Measurements from ENCODE around the gene WDR43.

DNA sequence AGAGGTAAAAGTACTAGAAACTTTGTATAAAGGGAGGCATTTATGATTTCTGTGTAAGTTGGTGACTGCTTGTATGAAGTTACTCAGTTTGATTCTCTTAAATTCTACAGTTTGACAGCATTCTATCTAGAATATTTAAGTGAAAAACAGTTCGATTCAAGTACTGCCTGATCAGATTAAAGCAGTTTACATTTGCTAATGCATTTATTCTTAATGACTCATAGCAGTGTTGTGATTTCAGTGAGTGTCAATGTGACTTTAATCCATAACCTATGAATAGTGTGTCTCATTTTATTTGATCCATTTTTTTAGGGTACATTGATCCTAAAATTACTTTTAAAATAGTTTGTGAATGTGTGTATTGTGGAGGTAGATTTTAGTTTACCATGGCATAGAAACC, 35.7 kb downstream of the WDR43 start:
- TF ChIP-seq, protein P1, sequence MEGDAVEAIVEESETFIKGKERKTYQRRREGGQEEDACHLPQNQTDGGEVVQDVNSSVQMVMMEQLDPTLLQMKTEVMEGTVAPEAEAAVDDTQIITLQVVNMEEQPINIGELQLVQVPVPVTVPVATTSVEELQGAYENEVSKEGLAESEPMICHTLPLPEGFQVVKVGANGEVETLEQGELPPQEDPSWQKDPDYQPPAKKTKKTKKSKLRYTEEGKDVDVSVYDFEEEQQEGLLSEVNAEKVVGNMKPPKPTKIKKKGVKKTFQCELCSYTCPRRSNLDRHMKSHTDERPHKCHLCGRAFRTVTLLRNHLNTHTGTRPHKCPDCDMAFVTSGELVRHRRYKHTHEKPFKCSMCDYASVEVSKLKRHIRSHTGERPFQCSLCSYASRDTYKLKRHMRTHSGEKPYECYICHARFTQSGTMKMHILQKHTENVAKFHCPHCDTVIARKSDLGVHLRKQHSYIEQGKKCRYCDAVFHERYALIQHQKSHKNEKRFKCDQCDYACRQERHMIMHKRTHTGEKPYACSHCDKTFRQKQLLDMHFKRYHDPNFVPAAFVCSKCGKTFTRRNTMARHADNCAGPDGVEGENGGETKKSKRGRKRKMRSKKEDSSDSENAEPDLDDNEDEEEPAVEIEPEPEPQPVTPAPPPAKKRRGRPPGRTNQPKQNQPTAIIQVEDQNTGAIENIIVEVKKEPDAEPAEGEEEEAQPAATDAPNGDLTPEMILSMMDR (IDR thresholded peaks at IDR 0.05) = no peak
- no peak for TF ChIP-seq POLR2A (IDR thresholded peaks at IDR 0.05)

All from thyroid gland (tissue), 4 donors.